Measurements from ENCODE around the gene THSD7A. TPM values are rescaled to one million over a fixed set of nuclear protein-coding genes. Genes with fewer than 3 reads are reported as not detected.

The THSD7A gene
- total RNA-seq, 1 donor from 2014 or later = 14.3 TPM

DNA sequence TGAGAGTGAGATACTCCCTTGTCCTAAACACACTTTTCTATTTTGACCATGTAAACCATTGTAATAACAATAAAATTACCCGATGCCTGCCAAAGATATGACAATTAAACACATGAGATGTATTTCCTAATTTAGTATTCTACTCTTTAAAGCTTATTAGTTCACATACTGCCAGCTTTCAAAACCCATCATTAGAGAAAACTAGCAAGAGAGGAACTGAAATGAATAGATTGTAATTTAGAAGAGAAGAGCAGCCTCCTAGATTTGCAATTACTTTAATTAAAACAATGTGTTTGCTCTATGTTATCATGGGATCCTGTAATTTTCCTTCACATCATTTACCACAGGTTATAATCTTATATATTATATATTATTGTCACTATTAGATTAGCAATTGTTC lies 428.2 kb downstream of the THSD7A start:
- TF ChIP-seq, protein P1, sequence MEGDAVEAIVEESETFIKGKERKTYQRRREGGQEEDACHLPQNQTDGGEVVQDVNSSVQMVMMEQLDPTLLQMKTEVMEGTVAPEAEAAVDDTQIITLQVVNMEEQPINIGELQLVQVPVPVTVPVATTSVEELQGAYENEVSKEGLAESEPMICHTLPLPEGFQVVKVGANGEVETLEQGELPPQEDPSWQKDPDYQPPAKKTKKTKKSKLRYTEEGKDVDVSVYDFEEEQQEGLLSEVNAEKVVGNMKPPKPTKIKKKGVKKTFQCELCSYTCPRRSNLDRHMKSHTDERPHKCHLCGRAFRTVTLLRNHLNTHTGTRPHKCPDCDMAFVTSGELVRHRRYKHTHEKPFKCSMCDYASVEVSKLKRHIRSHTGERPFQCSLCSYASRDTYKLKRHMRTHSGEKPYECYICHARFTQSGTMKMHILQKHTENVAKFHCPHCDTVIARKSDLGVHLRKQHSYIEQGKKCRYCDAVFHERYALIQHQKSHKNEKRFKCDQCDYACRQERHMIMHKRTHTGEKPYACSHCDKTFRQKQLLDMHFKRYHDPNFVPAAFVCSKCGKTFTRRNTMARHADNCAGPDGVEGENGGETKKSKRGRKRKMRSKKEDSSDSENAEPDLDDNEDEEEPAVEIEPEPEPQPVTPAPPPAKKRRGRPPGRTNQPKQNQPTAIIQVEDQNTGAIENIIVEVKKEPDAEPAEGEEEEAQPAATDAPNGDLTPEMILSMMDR (conservative IDR thresholded peaks at IDR 0.05) = no peak
- H3K9me3 Mint-ChIP-seq = no peaks in the 10 kb centered on the region
- no peaks in the 10 kb centered on the region for H3K27me3 Mint-ChIP-seq
- H3K4me1 Mint-ChIP-seq (ENCODE audit: unreplicated experiment) = peaks cover 4% of the 10 kb centered on the region
- no peak overlapping the region for H3K27ac Mint-ChIP-seq
- peaks cover 3% of the 10 kb centered on the region for H3K36me3 Mint-ChIP-seq
- DNase-seq (ENCODE audit: extremely low spot score, unreplicated experiment) = no peak
- no peak overlapping the region for H3K4me3 Mint-ChIP-seq

DNA sequence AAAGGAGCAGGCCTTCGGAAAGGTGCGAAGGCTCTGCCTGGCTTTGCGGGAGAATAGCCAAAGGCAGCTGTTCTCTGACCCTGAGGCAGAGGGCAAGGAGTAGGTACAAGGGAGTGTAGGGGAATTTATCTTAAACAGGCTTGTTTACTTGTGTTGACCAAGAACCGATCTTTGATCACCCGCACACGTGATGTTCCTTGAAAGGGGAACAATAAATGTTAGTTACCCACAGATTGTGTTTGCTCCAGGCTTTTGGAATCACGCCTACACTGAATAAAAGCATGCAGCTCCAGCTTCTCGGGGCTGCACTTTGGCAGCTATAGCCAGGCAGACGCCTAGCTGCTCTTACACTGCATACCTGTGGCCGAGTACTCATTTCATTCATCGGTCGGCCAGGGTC lies 437.6 kb downstream of the THSD7A start:
- TF ChIP-seq, protein P1 (conservative IDR thresholded peaks at IDR 0.05) = no peak
- Mint-ChIP-seq H3K4me3 (no peak overlapping the region), H3K36me3 (peaks cover 11% of the 10 kb centered on the region), H3K27ac (no peak overlapping the region), H3K9me3 (peaks cover 12% of the 10 kb centered on the region), H3K4me1 (ENCODE audit: unreplicated experiment) (no peaks in the 10 kb centered on the region), H3K27me3 (no peaks in the 10 kb centered on the region)
- no peak for DNase-seq (ENCODE audit: extremely low spot score, unreplicated experiment)

DNA sequence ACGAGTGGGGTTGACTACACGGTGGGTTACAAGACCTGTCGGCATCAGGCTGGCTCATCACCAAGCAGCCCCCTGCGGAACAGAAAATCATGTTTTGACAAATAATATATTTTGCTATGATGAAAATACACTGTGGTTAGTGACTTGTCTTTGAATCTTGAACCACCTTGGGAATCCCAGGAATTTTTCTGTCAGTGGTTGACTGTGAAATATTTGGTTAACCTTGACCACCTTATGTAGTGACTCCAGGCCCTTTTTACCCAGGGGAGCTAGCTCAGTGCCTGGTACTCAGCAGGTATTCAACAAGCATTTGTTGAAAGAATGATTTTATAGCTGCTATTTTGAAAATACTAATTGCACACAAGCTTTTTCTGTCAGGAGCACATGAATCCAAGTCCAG lies 452.4 kb downstream of the THSD7A start:
- H3K4me3 Mint-ChIP-seq = no peak overlapping the region
- no peaks in the 10 kb centered on the region for H3K9me3 Mint-ChIP-seq
- TF ChIP-seq, protein P1 (conservative IDR thresholded peaks at IDR 0.05) = no peak
- DNase-seq (ENCODE audit: extremely low spot score, unreplicated experiment) = no peak
- no peaks in the 10 kb centered on the region for H3K36me3 Mint-ChIP-seq
- no peak overlapping the region for H3K27ac Mint-ChIP-seq
- H3K4me1 Mint-ChIP-seq (ENCODE audit: unreplicated experiment) = no peaks in the 10 kb centered on the region
- H3K27me3 Mint-ChIP-seq = peaks cover 3% of the 10 kb centered on the region

DNA sequence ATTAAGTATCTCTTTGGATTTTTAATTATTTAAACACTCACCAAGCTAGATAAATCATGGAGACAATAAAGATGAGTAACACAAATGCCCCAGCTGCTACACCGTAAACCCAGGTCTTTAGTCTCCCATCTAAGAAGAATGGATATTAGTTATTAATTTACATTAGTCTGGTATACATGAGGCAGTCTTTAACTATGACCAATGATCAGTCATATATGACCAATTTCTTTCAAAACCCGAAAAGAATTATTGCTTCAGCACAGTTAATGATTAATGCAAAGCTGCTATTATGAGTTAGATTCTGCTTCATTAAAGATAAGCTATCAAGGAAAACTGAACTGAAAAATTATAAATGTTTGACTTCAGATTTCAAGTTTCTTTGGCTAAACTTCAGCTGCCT lies 455.5 kb downstream of the THSD7A start:
- no peak for DNase-seq (ENCODE audit: extremely low spot score, unreplicated experiment)
- Mint-ChIP-seq H3K27me3 (peaks cover 6% of the 10 kb centered on the region), H3K4me3 (no peak overlapping the region), H3K9me3 (no peaks in the 10 kb centered on the region), H3K27ac (no peak overlapping the region), H3K36me3 (no peaks in the 10 kb centered on the region), H3K4me1 (ENCODE audit: unreplicated experiment) (no peaks in the 10 kb centered on the region)
- TF ChIP-seq, protein P1 (conservative IDR thresholded peaks at IDR 0.05) = no peak

DNA sequence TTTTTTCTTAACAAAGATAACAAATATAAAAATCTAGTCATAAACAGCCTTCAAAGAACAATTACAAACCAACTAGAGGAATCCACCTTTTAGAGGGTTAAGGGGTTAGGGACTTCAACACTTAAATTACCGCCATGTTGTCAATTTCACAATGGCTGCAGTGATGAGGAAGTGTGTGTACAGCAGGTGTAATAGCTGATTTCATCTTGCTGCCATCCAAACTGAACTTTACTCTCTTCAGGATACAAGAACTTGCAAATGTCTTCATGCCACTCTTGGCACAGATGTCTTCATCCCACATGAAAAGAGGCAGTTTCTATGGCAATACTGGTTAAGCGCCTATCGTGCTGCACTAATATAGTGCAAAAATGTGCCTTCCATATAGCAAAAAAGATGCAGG lies 457.4 kb downstream of the THSD7A start:
- no peaks in the 10 kb centered on the region for H3K36me3 Mint-ChIP-seq
- TF ChIP-seq, protein P1 (conservative IDR thresholded peaks at IDR 0.05) = no peak
- H3K4me3 Mint-ChIP-seq = no peak overlapping the region
- no peaks in the 10 kb centered on the region for H3K9me3 Mint-ChIP-seq
- peaks cover 6% of the 10 kb centered on the region for H3K27me3 Mint-ChIP-seq
- DNase-seq (ENCODE audit: extremely low spot score, unreplicated experiment) = no peak
- no peak overlapping the region for H3K27ac Mint-ChIP-seq
- no peaks in the 10 kb centered on the region for H3K4me1 Mint-ChIP-seq (ENCODE audit: unreplicated experiment)

DNA sequence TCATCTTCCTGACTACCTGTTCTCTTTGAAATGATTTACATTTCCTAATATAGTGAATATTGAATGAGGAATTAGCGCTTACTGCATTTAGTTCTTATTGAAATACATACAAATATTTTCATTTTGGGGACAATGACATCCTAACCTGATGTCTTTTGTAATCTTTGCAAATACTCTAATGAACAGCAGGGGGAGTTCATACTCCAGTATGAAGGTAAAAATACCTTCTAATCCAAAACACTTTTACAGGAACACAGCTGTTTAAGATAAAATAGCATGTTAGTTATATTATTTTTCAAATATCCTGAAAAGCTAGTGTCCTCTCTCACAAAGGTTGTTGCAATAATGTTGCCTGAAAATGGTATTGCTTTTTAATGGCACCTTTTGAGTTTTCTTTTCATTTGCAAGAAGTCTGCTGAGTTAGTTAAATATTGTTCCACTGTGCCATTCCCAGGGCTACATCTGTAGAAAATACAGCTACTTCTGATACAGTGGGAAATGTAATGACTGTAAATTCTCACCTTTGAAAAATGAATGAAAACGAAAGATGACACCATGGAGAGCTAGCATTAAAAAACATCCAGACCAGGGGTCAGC lies 458.4 kb downstream of the THSD7A start:
- no peaks in the 10 kb centered on the region for H3K36me3 Mint-ChIP-seq
- H3K4me3 Mint-ChIP-seq = no peak overlapping the region
- TF ChIP-seq, protein P1 (conservative IDR thresholded peaks at IDR 0.05) = peak; percentile 77
- no peak for DNase-seq (ENCODE audit: extremely low spot score, unreplicated experiment)
- H3K4me1 Mint-ChIP-seq (ENCODE audit: unreplicated experiment) = no peaks in the 10 kb centered on the region
- H3K27ac Mint-ChIP-seq = no peak overlapping the region
- no peaks in the 10 kb centered on the region for H3K9me3 Mint-ChIP-seq
- H3K27me3 Mint-ChIP-seq = peaks cover 6% of the 10 kb centered on the region

All from type B pancreatic cell (in vitro differentiated cells).